SH-SY5Y (cell line): ENCODE results near the gene LMAN2.

Source experiments
- GATA2 ChIP-seq: IDR thresholded peaks from 2 replicates; pipeline ENCODE4 v1.6.1; 2011; ENCODE audit warnings: mild to moderate bottlenecking, low read depth, low read length
- GATA3 ChIP-seq: IDR thresholded peaks from 2 replicates; pipeline ENCODE4 v1.6.1; 2011; ENCODE audit warnings: low read depth, mild to moderate bottlenecking, low read length, moderate library complexity

DNA sequence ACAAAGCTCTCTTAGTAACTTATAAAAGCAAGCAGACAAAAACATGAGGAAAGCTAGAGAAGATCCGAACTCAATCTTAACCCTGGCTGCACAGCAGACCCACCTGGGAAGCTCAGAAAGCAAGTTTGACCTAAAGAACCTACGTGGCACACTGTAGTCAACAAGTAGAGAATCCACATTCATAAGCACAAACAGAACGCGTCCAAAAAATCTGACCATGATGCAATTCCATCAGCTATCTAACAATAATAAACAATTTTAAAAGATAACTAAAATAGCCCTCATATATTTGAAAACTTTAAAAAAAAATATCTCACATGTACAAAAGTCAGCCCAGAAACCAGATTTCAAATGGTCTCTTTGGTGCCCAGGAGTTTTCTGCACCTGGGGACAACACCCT, 4.6 kb downstream of the LMAN2 start:
- TF ChIP-seq GATA3 (no peak), GATA2 (no peak)
